Fibroblast of lung (primary cell): ENCODE measurements around the gene ZGLP1.

Source experiments
- EZH2 ChIP-seq: IDR thresholded peaks from 2 replicates; pipeline ENCODE4 v1.5.1; 2012; ENCODE audit warnings: low read length, control low read depth, mild to moderate bottlenecking; ENCODE audit errors: missing control alignments
- TF ChIP-seq, protein P1 (sequence below), 2 donors: IDR thresholded peaks in 1 of 2; conservative IDR thresholded peaks in 1 of 2; 1 replicate in 1 of 2; 2 replicates in 1 of 2; pipeline ENCODE4 v1.5.1; 2011 to 2012; ENCODE audit warnings: low read length in 2 of 2, control low read depth in 1 of 2, inconsistent platforms in 1 of 2, low read depth in 1 of 2, mild to moderate bottlenecking in 1 of 2

DNA sequence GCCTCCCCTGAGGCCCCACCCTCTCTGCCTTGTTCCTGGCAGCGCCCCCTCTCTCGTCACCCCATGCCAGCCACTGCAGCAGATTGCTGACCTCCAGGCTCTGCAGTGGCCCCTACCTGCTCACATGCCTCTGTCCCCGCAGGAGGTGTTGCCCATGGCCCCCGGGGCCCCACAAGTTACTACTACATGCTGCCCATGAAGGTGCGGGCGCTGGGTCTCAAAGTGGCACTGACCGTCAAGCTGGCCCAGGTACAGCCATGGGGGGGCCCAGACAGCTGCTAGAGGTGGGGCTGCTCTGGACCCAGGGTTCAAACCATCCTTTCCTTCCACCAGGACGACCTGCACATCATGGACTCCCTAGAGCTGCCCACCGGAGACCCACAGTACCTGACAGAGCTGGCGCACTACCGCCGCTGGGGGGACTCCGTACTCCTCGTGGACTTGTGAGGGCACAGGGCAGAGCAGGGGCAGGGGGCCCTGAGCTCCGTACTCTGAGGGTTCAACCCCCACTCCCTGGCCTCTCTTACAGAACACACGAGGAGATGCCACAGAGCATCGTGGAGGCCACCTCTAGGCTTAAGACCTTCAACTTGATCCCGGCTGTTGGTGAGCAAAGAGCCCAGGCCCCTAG is 51.4 kb downstream of the ZGLP1 start:
- TF ChIP-seq, protein P1, sequence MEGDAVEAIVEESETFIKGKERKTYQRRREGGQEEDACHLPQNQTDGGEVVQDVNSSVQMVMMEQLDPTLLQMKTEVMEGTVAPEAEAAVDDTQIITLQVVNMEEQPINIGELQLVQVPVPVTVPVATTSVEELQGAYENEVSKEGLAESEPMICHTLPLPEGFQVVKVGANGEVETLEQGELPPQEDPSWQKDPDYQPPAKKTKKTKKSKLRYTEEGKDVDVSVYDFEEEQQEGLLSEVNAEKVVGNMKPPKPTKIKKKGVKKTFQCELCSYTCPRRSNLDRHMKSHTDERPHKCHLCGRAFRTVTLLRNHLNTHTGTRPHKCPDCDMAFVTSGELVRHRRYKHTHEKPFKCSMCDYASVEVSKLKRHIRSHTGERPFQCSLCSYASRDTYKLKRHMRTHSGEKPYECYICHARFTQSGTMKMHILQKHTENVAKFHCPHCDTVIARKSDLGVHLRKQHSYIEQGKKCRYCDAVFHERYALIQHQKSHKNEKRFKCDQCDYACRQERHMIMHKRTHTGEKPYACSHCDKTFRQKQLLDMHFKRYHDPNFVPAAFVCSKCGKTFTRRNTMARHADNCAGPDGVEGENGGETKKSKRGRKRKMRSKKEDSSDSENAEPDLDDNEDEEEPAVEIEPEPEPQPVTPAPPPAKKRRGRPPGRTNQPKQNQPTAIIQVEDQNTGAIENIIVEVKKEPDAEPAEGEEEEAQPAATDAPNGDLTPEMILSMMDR (conservative IDR thresholded peaks at IDR 0.05 in 1 of 2, IDR thresholded peaks at IDR 0.05 in 1 of 2; ENCODE audit: low read depth in 1 of 2, low read length in 2 of 2), result no peak
- no peak for TF ChIP-seq EZH2
